ENCODE results near the gene FOXL1.

DNA sequence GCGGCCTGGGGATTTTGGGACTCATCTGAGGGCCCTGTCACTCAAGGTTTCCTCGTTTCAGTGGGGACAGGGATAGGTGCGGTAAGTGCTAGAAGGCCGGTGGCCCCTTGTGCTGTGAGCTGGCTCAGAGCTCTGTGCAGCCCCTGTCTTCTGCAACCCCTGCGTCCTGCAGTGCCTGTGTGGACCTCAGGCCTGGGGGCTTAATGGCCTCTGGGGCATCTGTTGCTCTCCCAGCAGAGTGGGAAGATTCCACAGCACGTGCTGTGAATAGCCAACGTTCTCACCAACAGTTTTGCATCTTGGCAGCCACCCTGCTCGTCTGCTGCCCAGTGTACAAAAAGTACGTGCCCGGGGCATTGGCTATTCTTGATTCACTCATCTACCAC, 6.8 kb upstream of the FOXL1 start:
- TF ChIP-seq, protein P1, sequence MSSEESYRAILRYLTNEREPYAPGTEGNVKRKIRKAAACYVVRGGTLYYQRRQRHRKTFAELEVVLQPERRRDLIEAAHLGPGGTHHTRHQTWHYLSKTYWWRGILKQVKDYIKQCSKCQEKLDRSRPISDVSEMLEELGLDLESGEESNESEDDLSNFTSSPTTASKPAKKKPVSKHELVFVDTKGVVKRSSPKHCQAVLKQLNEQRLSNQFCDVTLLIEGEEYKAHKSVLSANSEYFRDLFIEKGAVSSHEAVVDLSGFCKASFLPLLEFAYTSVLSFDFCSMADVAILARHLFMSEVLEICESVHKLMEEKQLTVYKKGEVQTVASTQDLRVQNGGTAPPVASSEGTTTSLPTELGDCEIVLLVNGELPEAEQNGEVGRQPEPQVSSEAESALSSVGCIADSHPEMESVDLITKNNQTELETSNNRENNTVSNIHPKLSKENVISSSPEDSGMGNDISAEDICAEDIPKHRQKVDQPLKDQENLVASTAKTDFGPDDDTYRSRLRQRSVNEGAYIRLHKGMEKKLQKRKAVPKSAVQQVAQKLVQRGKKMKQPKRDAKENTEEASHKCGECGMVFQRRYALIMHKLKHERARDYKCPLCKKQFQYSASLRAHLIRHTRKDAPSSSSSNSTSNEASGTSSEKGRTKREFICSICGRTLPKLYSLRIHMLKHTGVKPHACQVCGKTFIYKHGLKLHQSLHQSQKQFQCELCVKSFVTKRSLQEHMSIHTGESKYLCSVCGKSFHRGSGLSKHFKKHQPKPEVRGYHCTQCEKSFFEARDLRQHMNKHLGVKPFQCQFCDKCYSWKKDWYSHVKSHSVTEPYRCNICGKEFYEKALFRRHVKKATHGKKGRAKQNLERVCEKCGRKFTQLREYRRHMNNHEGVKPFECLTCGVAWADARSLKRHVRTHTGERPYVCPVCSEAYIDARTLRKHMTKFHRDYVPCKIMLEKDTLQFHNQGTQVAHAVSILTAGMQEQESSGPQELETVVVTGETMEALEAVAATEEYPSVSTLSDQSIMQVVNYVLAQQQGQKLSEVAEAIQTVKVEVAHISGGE (CRISPR knock-in tag; IDR thresholded peaks at IDR 0.05) = no peak
- TF ChIP-seq POLR2A (conservative IDR thresholded peaks at IDR 0.05) = no peak
- TF ChIP-seq ZNF24 (IDR thresholded peaks at IDR 0.05) = no peak
- TF ChIP-seq SOX6 (IDR thresholded peaks at IDR 0.05) = no peak

All from K562 (cell line).